ENCODE data around the gene DDX31.

DDX31 gene

DNA sequence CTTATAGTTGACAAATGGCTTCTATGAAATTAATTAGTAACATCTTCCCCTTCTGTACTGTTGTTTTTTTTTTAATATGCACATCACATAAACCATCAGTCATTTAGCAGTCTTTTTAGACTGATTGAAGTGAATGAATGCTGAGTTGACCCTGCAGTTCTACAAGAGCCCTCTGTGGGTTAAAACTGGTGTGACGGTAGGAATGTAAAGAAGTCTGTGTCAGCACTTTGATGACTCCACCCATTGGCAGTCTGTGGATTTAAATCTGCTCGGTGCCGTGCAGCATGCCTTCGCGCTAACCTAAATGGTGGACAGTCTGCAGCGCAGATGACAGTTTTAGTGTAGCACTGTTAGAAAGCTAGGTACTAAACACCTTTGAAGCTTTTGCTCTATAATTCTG is 3.6 kb upstream of the DDX31 start:
- no peak for DNase-seq (ENCODE audit: low spot score)

DNA sequence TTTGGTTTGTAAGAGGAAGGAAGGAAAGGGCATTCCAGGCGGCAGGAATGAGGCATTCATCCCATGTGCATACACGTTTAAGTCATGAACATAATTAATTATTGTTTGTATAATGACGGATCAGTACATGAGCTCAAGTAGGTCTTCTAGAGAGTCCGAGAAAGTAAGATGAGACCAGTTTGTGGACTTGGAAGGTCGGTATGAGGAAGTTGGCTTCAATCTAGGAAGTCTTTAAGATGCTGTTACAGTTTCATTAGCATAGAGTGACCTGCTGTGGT is 2.6 kb upstream of the DDX31 start:
- DNase-seq (ENCODE audit: low spot score) = no peak

DNA sequence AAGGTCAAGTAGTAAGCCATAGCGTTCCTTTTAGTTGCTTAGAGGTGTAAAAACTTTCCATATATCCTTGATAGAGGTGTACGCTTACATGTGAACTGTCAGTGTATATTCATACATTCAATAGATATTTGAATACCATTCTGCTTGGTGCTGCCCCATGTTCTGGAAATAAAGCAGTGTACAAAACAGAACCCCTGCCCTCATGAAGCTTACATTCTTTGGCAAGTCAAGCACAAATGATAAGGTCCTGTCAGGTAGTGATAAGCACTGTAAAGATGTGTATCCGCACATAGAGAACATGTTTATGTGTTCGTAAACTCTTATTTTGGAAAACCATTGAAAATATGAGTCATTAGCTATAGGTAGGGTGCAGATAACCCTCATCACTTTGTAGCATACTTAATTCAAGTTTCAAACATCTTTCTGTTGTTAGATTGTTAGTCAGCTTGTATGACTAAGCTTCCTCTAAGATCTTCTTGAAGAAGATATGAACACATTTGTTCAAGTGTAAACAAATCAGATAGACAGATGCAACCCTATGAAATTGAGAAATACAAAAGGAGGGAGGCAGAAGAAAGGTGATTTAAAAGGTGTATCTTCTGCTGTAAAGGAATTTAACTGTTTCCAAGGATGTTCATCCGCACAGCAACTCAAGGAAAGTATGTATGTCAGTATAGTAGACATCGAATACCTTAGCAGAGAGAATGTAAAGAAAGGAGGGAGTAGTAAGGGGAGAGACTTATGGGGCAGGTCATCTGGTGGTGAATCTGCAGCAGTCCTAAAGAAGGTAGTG is 2.0 kb upstream of the DDX31 start:
- DNase-seq (ENCODE audit: low spot score) = no peak

DNA sequence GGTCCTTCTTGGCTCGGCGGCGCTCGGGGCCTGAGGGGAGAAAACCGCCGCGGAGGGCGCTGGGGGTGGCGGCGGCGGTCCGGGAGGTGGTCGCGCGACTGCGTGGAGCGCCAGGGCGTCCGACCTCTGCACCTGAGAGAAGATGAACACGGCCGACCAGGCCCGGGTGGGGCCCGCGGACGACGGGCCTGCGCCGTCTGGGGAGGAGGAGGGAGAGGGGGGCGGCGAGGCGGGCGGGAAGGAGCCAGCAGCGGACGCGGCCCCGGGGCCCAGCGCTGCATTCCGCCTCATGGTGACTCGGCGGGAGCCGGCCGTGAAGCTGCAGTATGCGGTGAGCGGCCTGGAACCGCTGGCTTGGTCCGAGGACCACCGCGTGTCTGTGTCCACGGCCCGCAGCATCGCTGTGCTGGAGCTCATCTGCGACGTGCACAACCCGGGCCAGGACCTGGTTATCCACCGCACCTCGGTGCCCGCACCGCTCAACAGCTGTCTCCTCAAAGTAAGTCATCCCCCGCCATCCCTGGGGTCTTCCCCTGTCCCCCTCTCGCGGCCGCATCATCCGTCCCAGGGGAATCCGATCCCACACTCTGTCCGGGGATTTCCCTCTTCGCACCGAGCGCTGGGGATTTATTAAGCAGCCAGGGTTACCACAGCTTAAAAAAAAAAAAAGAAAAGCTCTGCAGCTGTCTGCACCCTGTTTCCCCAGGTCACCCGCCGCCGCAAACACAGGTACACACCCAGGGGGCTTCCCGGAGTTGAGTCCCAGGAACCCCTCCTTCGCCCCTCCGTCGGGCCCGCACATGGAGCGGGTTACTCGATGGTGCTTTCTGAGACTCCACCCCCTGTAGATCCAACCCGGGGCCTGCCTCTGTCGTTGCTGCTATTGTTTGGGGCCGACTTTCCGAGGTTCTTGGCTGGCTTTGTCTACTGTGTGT is 941 bp upstream of the DDX31 start, which contains the start of gene GTF3C4:
GTF3C4 (plus strand) TSS at position 8 of the 935 bp plus-strand sequence; CDS start at position 143, 135 bp downstream.
- DNase-seq (ENCODE audit: low spot score) = no peak

DNA sequence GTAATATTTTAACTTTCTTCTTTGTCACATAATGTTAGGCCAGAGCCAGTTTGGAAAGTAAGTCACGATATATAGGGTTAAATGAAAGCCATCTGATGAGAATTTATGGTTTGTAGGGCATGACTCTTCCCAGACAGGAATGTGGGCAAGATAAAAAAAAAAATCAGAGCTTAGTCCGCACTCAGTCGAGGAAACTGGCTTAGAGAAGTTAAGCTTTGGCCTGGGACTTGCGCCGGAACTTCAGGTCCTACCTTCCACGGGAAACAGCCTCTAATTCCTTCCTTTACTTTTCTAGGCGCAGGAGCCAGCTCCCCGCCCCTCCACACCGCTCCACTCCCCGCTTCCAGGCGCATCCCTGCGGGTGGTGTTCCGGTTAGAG is 475 bp downstream of the DDX31 start:
- DNase-seq (ENCODE audit: low spot score) = no peak

DNA sequence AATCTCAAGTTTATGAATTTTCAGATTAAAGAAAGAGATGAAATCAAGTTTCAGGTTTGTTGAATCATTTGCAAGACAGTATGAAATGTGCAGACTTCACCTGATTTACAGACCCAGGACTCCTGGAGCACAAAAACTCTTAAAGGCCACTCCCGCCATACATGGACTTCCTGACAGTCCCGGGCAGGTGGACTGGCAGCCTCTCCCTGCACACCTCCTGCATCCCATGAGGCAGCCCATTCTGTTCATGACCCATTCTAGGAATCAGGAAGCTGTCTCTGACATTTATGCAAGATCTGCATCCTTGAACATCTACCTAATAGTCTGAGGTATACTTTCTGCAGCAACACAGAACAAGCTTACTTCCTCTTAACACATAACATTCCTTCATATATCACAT is 5.9 kb downstream of the DDX31 start:
- no peak for DNase-seq (ENCODE audit: low spot score)

DNA sequence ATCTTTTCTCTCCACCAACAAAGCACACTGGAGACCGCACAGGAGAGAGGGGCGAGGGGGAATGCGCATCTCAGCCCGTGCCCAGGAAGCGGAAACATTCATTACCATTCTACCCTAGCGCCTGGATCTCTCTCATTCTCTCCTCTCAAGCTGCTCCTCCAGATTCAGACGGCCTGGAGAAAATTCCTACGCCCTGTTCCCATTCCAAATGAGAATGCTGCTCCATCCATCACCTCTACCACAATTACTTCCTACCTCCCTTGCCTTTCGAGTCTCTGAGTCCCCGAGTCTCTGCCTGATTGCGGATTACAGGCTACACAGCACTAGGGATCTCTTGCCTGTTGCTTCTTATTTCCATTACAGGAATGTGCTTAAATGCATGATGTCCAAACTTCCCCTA is 6.7 kb downstream of the DDX31 start:
- no peak for DNase-seq (ENCODE audit: low spot score)

DNA sequence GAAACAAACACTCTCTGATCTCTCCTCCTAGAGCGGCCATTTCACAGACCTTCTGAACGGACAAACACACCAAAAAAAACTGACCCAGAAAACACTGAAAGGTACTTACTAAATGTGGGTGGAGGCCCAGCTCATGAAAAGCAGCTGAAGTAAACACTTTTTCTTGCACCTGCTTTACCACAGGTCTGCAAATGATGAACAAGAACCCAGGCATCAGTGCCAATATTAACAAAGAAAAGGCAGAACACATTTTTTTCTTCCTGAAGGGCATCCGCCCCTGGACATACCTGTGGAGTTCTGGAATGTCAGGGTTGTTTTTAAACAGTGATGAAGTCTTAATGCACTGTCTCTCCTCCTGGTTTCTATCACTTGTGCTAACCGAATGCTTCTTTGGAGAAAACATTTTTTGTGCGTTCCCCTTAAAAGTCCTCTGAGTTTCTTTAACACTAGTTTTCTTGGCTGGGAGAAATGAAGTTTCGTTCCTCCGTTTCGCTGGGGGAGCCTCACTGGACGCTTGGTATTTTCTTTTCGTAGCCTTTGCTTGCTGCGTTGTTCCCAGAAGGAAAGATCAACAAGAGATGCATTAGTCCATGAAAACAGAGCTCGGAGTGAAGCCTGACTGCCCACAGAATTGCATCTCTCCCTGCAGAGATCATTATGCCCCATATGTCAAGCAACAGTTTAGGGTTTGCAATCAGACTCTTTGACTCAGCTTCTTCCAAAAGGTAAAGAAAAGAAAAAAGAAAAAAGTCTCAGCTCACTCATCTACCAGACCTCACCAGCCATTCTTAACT is 7.4 kb downstream of the DDX31 start:
- no peak for DNase-seq (ENCODE audit: low spot score)

DNA sequence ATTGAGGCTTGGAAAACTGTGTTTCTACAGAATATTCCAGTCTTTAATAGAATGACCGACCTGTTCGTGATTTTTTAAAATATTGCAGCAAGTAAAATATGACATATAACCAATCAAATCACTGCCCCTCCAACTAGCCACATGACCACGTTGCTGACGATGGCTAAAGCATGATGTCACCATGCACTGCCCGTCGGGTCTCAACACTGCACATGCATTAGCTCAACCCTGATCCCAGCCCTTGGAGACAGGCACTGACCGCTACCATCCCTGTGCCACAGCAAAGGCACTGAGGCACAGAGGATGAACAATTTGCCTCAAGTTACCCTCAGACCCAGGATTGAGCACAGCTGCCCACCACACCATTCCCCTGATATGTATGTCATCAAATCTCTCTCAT is 13.5 kb downstream of the DDX31 start:
- no peak for DNase-seq (ENCODE audit: low spot score)

DNA sequence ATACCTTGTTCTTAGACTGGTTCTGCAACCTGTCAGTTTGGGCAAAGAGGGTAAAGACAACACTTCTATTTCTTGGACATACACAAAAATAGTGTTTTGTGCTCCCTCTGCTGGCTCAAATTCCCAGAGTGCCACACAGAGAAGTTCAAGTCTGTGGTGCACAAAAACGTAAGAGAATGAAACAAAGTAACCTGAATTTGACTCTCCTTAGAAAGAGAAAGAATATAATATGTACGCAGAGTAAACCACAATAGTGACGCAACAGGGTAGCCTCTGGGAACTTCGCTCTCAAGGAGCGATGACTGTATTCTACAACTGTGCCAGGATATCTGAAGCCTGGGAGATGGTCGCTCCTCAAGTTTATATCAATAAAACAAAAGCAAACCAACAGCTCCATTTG is 18.5 kb downstream of the DDX31 start:
- DNase-seq (ENCODE audit: low spot score) = no peak

DNA sequence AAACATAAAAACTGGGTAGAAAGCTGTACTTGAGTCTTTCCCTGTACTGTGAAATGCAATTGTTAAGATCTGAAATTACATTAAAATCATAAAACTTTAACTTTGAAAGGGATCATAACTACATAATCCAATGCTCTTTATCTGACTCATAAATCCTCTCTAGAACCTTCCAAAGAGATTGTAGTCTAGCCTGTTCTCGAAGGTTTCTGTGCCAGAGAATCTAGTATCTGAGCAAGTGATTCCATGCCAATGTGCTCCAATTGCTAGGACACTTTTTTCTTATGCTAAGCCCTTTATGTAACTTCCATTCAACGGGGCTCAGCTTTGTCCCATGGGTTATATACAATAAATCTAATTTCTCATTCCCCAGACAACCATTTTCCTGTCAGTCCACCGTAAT is 21.1 kb downstream of the DDX31 start:
- no peak for DNase-seq (ENCODE audit: low spot score)

DNA sequence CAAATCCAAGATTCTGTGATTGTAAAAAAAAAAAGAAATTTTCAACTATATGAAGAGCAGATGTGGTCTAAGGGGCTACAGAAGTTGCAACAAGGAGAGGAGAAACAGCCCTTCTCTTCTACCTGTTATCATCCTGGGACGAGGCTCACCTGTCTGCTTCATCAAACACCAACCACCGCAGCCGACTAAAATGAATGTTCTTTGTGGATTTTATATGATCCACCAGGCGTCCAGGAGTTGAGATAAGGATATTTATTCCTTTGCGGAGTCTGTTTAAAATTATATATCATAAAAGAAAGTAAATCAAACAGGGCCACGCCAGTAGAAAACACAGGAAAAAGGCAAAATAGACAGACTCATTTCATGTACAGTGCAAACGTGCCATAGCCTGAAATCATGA is 21.5 kb downstream of the DDX31 start:
- no peak for DNase-seq (ENCODE audit: low spot score)

DNA sequence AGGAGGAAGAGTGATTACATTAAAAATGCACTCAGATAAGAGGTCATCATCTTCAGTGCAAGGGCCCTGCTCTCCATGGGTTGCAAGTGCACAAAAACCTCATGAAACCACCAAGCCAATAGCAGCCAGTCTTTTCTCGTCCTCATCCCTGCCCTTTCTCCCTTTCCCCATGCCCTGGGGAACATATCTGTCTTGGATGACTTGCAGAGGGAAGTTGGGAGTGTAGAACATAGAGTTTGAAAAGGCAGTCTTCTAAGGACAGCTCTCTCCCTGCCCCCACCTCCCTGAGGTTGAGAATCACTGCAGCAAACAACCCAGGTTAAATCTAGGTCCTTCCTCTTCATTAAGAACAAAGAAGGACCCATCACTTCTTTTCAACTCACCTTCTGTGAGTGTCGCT is 22.0 kb downstream of the DDX31 start:
- DNase-seq (ENCODE audit: low spot score) = no peak

DNA sequence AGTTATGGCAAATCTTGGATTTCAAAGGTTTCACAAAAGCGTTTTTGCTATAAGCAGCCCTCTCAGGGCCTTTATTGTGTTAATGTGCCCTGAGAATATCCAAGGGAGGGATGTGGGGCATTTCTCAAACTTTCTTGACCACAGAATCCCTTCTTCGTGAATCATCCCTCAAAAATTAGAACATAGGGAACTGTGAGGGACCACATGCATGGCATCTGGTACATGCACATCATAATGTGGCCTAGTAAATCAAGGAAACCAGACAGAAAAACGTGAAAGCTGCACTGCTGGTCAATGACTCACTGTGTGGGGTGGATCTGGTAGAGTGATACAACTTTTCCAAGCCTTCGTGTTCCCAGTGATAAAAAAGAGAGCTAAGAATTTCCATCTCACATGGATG is 22.4 kb downstream of the DDX31 start:
- no peak for DNase-seq (ENCODE audit: low spot score)

DNA sequence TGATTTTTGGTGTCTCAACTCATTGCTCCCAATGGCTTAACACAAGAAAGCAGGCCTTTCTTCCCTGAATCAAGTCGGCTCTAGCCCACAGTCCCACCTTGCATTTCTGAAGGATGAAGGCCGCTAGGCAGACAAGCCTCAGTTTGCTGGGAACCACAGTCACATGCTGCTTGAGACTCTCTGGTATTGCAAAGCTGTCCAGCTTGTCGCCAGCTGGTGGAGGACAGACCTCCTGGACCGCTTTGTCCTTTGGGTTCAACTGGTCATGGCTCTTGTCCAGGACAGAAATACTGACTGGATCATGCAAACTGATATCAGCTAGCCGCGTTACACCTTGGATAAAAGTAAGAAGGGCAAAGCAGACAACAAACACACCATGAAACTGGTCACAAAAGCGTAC is 23.1 kb downstream of the DDX31 start:
- no peak for DNase-seq (ENCODE audit: low spot score)

DNA sequence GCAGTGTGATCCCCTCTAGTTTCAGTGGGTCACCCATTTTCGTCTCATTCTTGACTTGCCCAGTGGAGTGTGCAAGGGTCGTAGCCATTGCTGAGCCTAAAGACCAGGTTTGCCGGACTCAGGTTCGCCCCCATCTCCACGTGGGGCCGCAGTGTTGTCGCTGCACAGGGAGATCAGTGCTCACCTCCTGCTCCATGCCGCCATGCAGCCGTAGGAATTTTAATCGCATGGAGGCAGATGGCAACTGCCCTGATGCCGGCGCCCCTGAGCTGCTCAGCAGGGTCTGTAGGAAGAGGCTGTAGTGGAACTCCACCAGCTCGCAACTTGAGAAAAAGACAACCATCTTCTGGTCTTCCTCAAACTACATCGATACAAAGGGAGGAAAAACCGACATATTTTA is 24.1 kb downstream of the DDX31 start:
- DNase-seq (ENCODE audit: low spot score) = no peak

DNA sequence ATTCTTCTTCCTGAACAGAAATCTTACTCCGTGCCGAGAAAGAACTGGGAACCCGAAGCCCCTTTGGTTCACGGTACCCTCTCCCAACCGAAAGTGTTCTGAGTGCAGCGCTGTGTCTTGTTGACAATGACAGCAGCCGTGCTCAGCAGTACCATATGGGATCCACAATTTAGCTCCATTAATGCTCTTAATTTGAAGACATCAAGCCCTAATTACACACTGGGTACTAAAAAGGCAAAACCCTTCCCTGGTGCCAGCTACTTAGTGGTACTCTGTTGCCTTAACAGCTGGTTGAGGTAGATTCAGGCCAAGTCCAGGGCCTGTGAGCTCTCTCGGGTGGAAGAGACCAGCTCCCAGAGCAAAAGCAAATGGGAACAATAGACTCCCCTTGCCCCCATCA is 24.5 kb downstream of the DDX31 start:
- DNase-seq (ENCODE audit: low spot score) = no peak

DNA sequence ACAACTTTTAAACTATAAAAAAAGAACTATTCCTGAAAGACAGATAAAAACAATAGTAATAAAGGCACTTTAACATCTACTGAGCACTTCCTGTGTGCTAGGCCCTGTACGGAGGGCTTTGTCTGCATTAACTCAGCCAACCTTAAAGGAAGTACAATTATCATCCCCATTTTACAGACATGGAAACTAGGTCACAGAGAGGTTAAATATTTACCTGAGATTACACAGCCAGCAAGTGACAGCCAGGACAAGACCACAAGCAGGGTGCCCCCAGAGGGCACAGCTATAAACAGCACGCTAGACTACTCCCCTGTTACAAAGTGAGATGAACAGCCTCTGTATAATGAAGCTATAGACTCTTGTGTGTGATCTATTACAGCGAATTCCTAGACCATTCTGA is 25.5 kb downstream of the DDX31 start:
- DNase-seq (ENCODE audit: low spot score) = no peak

DNA sequence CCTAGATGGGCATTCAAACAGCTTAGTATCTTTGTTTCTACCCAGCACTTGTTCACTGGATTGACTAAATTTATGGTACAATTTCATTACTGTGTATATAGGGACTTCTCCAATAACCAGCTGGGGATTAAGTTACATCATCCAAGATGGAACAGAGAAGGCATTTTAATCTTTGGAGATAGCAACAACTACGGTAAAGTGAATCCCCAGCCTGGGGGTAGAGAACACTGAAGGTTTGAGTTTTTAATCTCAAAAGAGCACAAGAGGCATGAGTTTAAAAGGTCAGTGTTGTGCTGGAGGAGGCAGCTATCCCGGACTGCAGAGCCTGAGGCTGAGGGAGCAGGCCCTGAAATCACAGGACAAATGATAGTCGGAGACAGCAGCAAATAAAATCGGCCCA is 28.6 kb downstream of the DDX31 start:
- DNase-seq (ENCODE audit: low spot score) = no peak

DNA sequence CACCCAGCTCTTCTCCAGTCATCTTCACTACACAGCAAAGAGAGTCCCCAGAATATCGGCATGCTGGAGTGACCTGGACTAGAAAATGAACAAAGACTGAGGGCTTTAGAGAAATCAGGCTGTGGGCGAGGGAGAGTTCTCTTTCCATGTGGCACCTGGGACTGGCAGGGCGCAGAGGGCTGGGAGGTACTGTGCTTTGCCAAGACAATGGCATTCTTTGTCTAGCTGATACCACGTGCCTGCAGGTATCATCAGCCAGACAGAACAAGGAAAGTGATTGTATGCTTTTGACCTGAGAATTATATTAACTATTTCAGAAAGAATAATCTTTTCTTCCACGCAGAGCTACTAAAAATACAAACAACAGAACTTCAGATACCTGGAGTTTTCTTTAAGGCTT is 30.5 kb downstream of the DDX31 start:
- DNase-seq (ENCODE audit: low spot score) = no peak

DNA sequence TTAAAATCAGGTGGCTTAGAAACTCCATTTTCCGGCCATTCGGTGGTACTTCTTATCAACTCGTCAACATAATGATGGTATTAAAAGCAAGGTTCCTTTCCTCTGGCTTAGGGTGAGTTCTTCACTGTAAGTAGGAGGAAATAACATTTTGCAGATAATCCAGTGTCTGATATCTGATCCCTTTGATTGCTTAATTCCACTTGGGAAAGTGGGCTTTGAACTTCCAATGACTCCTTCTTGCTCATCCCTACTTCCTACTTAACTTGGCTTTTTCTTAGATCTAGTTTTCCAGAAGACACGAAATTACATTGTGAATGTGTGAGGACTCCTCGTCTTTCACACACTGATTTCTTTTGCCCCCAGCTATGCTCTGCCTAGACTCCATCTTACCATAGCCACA is 31.5 kb downstream of the DDX31 start:
- no peak for DNase-seq (ENCODE audit: low spot score)

DNA sequence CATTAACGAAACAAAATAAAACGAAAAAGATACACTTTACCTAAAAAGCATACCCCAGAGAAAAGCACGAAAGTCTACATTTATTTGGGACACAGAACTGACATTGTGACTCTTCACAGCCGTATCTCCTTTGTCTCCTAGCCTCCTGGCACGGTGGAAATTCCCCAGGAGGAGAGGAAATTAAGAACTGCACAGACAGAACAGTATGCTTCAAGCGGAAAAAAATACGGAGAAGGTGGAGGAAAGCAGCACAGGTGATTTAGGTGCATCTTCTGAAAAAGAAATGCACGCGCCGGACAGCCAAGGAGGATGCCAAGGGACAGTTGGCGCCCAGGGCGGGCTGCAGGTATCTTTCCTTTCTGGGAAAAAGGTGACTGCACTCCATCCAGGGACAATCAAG is 32.0 kb downstream of the DDX31 start:
- DNase-seq (ENCODE audit: low spot score) = no peak

DNA sequence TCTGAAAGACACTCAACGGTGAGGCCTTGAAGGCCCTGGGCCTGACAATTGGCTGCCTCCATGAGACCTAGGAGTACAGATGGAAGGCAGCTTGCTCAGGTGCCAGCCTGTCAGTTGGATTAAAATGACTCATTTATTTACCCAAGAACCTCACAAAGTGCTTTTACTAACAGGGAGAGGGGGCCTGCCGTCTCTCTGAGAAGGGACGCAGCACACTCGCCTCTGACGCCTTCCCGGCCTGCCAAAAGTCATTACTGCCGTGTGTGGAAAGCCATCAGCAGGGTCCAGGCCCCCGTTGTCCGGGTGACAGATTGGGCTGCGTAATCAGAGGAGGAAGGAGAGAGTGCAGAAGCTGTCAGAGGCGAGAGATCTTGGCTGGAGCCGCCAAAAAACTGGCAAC is 32.4 kb downstream of the DDX31 start:
- DNase-seq (ENCODE audit: low spot score) = no peak
